HCEC 1CT (cell line): Measurements from ENCODE around the gene EDIL3.
"Not testable (repeated sequence)": the region's sequence is repeated elsewhere in the genome, so short reads cannot be mapped to it uniquely, and the experiment has no call there.

Experiments used
- DNase-seq: peaks from one replicate; pipeline ENCODE4 v3.0.0-alpha.2; 2017

The EDIL3 gene

GRCh38 chr5:84160650-84161049 is 224.0 kb downstream of the EDIL3 start:
- DNase-seq: not testable (repeated sequence)

- DNase-seq: no peak
Measured at GRCh38 chr5:84149094-84149493, 235.6 kb downstream of the EDIL3 start.

- DNase-seq: no peak
Measured at GRCh38 chr5:84148651-84149050, 236.0 kb downstream of the EDIL3 start.

GRCh38 chr5:84137541-84137940 is 247.1 kb downstream of the EDIL3 start:
- DNase-seq: no peak

GRCh38 chr5:84131372-84131771 is 253.3 kb downstream of the EDIL3 start:
- DNase-seq: no peak

- no peak for DNase-seq
Measured at GRCh38 chr5:84130006-84130580, 254.6 kb downstream of the EDIL3 start.

GRCh38 chr5:84125216-84125615 is 259.5 kb downstream of the EDIL3 start:
- DNase-seq: no peak

- DNase-seq: no peak
Measured at GRCh38 chr5:84119252-84119651, 265.4 kb downstream of the EDIL3 start.

- no peak for DNase-seq
Measured at GRCh38 chr5:84118551-84118950, 266.1 kb downstream of the EDIL3 start.

- no peak for DNase-seq
Measured at GRCh38 chr5:84115727-84116126, 269.0 kb downstream of the EDIL3 start.

- no peak for DNase-seq
Measured at GRCh38 chr5:84113246-84114105, 271.2 kb downstream of the EDIL3 start.

GRCh38 chr5:84092738-84093137 is 291.9 kb downstream of the EDIL3 start:
- DNase-seq: no peak

GRCh38 chr5:84091127-84091799 is 293.4 kb downstream of the EDIL3 start:
- no peak for DNase-seq

GRCh38 chr5:84088996-84089395 is 295.7 kb downstream of the EDIL3 start:
- peak; percentile 42 for DNase-seq

GRCh38 chr5:84086511-84086910 is 298.2 kb downstream of the EDIL3 start:
- peak; percentile 7 for DNase-seq

GRCh38 chr5:84085387-84086041 is 299.2 kb downstream of the EDIL3 start:
- DNase-seq: no peak

GRCh38 chr5:84080908-84081307 is 303.8 kb downstream of the EDIL3 start:
- no peak for DNase-seq

GRCh38 chr5:84072339-84072738 is 312.3 kb downstream of the EDIL3 start:
- no peak for DNase-seq

- no peak for DNase-seq
Measured at GRCh38 chr5:84069608-84070179, 315.0 kb downstream of the EDIL3 start.

GRCh38 chr5:84063041-84063440 is 321.6 kb downstream of the EDIL3 start:
- no peak for DNase-seq

GRCh38 chr5:84059672-84060071 is 325.0 kb downstream of the EDIL3 start:
- DNase-seq: no peak

- DNase-seq: peak; percentile 48
Measured at GRCh38 chr5:84058561-84058960, 326.1 kb downstream of the EDIL3 start.

- peak; percentile 44 for DNase-seq
Measured at GRCh38 chr5:84057211-84057610, 327.5 kb downstream of the EDIL3 start.
